DND-41 (cell line): ENCODE measurements around the gene PLP1.

Source experiments
- EZH2 ChIP-seq: IDR thresholded peaks from 3 replicates; pipeline ENCODE4 v1.6.1; 2012; ENCODE audit warnings: borderline replicate concordance, low read depth, mild to moderate bottlenecking, moderate library complexity, low read length, inconsistent platforms; ENCODE audit not compliant: severe bottlenecking
- TF ChIP-seq, protein P1 (sequence below): IDR thresholded peaks from 2 replicates; pipeline ENCODE4 v1.5.1; 2012; ENCODE audit warnings: borderline replicate concordance, low read length, moderate library complexity, mild to moderate bottlenecking; ENCODE audit not compliant: poor library complexity, severe bottlenecking; ENCODE audit errors: extremely low read depth

- TF ChIP-seq, protein P1, sequence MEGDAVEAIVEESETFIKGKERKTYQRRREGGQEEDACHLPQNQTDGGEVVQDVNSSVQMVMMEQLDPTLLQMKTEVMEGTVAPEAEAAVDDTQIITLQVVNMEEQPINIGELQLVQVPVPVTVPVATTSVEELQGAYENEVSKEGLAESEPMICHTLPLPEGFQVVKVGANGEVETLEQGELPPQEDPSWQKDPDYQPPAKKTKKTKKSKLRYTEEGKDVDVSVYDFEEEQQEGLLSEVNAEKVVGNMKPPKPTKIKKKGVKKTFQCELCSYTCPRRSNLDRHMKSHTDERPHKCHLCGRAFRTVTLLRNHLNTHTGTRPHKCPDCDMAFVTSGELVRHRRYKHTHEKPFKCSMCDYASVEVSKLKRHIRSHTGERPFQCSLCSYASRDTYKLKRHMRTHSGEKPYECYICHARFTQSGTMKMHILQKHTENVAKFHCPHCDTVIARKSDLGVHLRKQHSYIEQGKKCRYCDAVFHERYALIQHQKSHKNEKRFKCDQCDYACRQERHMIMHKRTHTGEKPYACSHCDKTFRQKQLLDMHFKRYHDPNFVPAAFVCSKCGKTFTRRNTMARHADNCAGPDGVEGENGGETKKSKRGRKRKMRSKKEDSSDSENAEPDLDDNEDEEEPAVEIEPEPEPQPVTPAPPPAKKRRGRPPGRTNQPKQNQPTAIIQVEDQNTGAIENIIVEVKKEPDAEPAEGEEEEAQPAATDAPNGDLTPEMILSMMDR: no peak
- TF ChIP-seq EZH2: no peak
These were observed 51.9 kb downstream of the PLP1 start for GRCh38 chrX:103828529-103828928.
